ENCODE data around the gene HPSE2.

- TF ChIP-seq CTCF (IDR thresholded peaks at IDR 0.05) (no peak), POLR2AphosphoS5 (IDR thresholded peaks at IDR 0.05; ENCODE audit: insufficient read depth in 1 of 2, low read depth in 1 of 2) (no peak)
These were observed 193.4 kb downstream of the HPSE2 start for GRCh38 chr10:99042051-99042771.

Measured in vagina (tissue), 2 donors.